ENCODE results near the gene GABBR2. TPM values are rescaled to one million over a fixed set of nuclear protein-coding genes. Genes with fewer than 3 reads are reported as not detected.

GABBR2 gene
- total RNA-seq, 1 donor from 2014 or later, result 0.74 TPM

- no peaks in the 10 kb centered on the region for H3K9me3 Mint-ChIP-seq
- DNase-seq (ENCODE audit: low spot score in 2 of 2, unreplicated experiment in 2 of 2), result no peak
- no peaks in the 10 kb centered on the region for H3K4me1 Mint-ChIP-seq
- H3K36me3 Mint-ChIP-seq, result no peaks in the 10 kb centered on the region
- peaks cover 6% of the 10 kb centered on the region for H3K27me3 Mint-ChIP-seq (ENCODE audit: low read depth)
- no peak overlapping the region for H3K4me3 Mint-ChIP-seq
- no peak for TF ChIP-seq CTCF (IDR thresholded peaks at IDR 0.05; ENCODE audit: unreplicated experiment)
- no peak overlapping the region for H3K27ac Mint-ChIP-seq
These were observed 393.7 kb downstream of the GABBR2 start for GRCh38 chr9:98315067-98315453.

GRCh38 chr9:98314381-98315066 is 394.2 kb downstream of the GABBR2 start:
- no peaks in the 10 kb centered on the region for H3K9me3 Mint-ChIP-seq
- H3K4me1 Mint-ChIP-seq, result no peaks in the 10 kb centered on the region
- H3K27me3 Mint-ChIP-seq (ENCODE audit: low read depth), result peaks cover 6% of the 10 kb centered on the region
- DNase-seq (ENCODE audit: low spot score in 2 of 2, unreplicated experiment in 2 of 2), result no peak
- no peak overlapping the region for H3K27ac Mint-ChIP-seq
- TF ChIP-seq CTCF (IDR thresholded peaks at IDR 0.05; ENCODE audit: unreplicated experiment), result no peak
- no peak overlapping the region for H3K4me3 Mint-ChIP-seq
- H3K36me3 Mint-ChIP-seq, result no peaks in the 10 kb centered on the region

- no peak for TF ChIP-seq CTCF (IDR thresholded peaks at IDR 0.05; ENCODE audit: unreplicated experiment)
- Mint-ChIP-seq H3K27ac (no peak overlapping the region), H3K4me3 (no peak overlapping the region)
These were observed 396.4 kb downstream of the GABBR2 start for GRCh38 chr9:98312365-98312764.

GRCh38 chr9:98311541-98311940 is 397.2 kb downstream of the GABBR2 start:
- H3K9me3 Mint-ChIP-seq, result no peaks in the 10 kb centered on the region
- H3K4me1 Mint-ChIP-seq, result no peaks in the 10 kb centered on the region
- no peak for DNase-seq (ENCODE audit: low spot score in 2 of 2, unreplicated experiment in 2 of 2)
- peaks cover 6% of the 10 kb centered on the region for H3K27me3 Mint-ChIP-seq (ENCODE audit: low read depth)
- no peaks in the 10 kb centered on the region for H3K36me3 Mint-ChIP-seq
- H3K27ac Mint-ChIP-seq, result no peak overlapping the region
- TF ChIP-seq CTCF (IDR thresholded peaks at IDR 0.05; ENCODE audit: unreplicated experiment), result no peak
- H3K4me3 Mint-ChIP-seq, result no peak overlapping the region

More at GRCh38 chr9:98312365-98312764, 396.4 kb downstream of the GABBR2 start:
- H3K9me3 Mint-ChIP-seq, result no peaks in the 10 kb centered on the region
- no peaks in the 10 kb centered on the region for H3K36me3 Mint-ChIP-seq
- DNase-seq (ENCODE audit: low spot score in 2 of 2, unreplicated experiment in 2 of 2), result no peak
- H3K27me3 Mint-ChIP-seq (ENCODE audit: low read depth), result peaks cover 6% of the 10 kb centered on the region
- no peaks in the 10 kb centered on the region for H3K4me1 Mint-ChIP-seq

GRCh38 chr9:98310752-98311392 is 397.9 kb downstream of the GABBR2 start:
- H3K27ac Mint-ChIP-seq, result no peak overlapping the region
- no peaks in the 10 kb centered on the region for H3K9me3 Mint-ChIP-seq
- TF ChIP-seq CTCF (IDR thresholded peaks at IDR 0.05; ENCODE audit: unreplicated experiment), result no peak
- H3K4me3 Mint-ChIP-seq, result no peak overlapping the region
- H3K36me3 Mint-ChIP-seq, result no peaks in the 10 kb centered on the region
- no peak for DNase-seq (ENCODE audit: low spot score in 2 of 2, unreplicated experiment in 2 of 2)
- no peaks in the 10 kb centered on the region for H3K4me1 Mint-ChIP-seq
- peaks cover 6% of the 10 kb centered on the region for H3K27me3 Mint-ChIP-seq (ENCODE audit: low read depth)

Data from mesothelial cell of epicardium (in vitro differentiated cells).